Testis (tissue), 2 donors: ENCODE results near the gene SERTAD3.

Experiments used
- POLR2A ChIP-seq: fragments of 450-650 bp; IDR thresholded peaks from one replicate; pipeline ENCODE4 v1.6.1; 2017; ENCODE audit warnings: antibody characterized with exemption, mild to moderate bottlenecking, moderate library complexity
- TF ChIP-seq, protein P1 (sequence below), 3 experiments: fragments of 450-650 bp in 2 of 3; fragments of 200-600 bp in 1 of 3; sonication (generic) in 1 of 3; IDR thresholded peaks; one replicate each; pipeline ENCODE4 v1.5.1; 2016 to 2019; ENCODE audit warnings: antibody characterized with exemption in 3 of 3, mild to moderate bottlenecking in 2 of 3, moderate library complexity in 1 of 3

DNA sequence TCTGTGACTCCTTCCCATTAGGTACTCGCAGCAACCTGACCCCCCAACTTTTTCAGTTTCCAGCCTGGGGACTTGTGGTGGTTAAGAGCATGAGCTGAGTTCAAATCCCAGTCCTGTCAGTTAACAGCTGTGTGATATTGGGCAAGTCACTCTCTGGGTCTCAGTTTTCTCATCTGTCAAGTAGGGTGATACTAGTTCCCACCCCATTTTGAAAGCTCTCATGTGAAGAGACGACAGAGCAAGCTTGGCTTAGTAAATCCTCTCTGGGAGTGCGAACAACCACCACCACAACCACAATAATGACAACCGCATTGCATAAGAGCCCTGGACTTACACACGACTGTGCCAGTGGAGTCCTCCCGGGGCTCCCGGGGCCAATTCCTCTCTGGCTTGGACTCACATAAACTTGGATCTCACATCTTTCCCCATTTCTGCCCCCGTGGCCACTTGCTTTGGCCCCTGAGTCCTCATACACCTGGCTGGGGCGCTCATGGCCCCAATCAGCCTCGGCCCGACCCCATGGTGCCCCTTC is 21.0 kb upstream of the SERTAD3 start:
- no peak for TF ChIP-seq POLR2A
- TF ChIP-seq, protein P1, sequence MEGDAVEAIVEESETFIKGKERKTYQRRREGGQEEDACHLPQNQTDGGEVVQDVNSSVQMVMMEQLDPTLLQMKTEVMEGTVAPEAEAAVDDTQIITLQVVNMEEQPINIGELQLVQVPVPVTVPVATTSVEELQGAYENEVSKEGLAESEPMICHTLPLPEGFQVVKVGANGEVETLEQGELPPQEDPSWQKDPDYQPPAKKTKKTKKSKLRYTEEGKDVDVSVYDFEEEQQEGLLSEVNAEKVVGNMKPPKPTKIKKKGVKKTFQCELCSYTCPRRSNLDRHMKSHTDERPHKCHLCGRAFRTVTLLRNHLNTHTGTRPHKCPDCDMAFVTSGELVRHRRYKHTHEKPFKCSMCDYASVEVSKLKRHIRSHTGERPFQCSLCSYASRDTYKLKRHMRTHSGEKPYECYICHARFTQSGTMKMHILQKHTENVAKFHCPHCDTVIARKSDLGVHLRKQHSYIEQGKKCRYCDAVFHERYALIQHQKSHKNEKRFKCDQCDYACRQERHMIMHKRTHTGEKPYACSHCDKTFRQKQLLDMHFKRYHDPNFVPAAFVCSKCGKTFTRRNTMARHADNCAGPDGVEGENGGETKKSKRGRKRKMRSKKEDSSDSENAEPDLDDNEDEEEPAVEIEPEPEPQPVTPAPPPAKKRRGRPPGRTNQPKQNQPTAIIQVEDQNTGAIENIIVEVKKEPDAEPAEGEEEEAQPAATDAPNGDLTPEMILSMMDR (IDR thresholded peaks at IDR 0.05) = no peak
